ENCODE results near the gene NR5A2.

- no peak for TF ChIP-seq POLR2A (IDR thresholded peaks at IDR 0.05)
- TF ChIP-seq, protein P1, sequence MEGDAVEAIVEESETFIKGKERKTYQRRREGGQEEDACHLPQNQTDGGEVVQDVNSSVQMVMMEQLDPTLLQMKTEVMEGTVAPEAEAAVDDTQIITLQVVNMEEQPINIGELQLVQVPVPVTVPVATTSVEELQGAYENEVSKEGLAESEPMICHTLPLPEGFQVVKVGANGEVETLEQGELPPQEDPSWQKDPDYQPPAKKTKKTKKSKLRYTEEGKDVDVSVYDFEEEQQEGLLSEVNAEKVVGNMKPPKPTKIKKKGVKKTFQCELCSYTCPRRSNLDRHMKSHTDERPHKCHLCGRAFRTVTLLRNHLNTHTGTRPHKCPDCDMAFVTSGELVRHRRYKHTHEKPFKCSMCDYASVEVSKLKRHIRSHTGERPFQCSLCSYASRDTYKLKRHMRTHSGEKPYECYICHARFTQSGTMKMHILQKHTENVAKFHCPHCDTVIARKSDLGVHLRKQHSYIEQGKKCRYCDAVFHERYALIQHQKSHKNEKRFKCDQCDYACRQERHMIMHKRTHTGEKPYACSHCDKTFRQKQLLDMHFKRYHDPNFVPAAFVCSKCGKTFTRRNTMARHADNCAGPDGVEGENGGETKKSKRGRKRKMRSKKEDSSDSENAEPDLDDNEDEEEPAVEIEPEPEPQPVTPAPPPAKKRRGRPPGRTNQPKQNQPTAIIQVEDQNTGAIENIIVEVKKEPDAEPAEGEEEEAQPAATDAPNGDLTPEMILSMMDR (IDR thresholded peaks at IDR 0.05 in 4 of 5, conservative IDR thresholded peaks at IDR 0.05 in 1 of 5), result no peak
Measured at GRCh38 chr1:200223613-200224012, 196.1 kb downstream of the NR5A2 start.

Data from gastrocnemius medialis (tissue), 4 donors.